Liver (tissue), 9 donors: Measurements from ENCODE around the gene TCEANC. TPM values are rescaled to one million over a fixed set of nuclear protein-coding genes. Genes with fewer than 3 reads are reported as not detected.
"Not testable (repeated sequence)": the region's sequence is repeated elsewhere in the genome, so short reads cannot be mapped to it uniquely, and the experiment has no call there.

Source experiments
- DNase-seq: peaks from one replicate; pipeline ENCODE4 v3.0.0-alpha.2; 2017; ENCODE audit warnings: low spot score
- H3K27ac ChIP-seq, 2 donors: one replicate each; pipeline ENCODE4 v1.7.0; 2013; ENCODE audit warnings: inconsistent platforms in 2 of 2, low read length in 2 of 2, control low read depth in 1 of 2, low read depth in 1 of 2, mild to moderate bottlenecking in 1 of 2
- H3K27me3 ChIP-seq, 4 donors: one replicate each; pipeline versions ENCODE4 v1.6.1 to v1.7.0; 2013; ENCODE audit warnings: low read length in 3 of 4, inconsistent platforms in 1 of 4, mild to moderate bottlenecking in 1 of 4, moderate library complexity in 1 of 4; ENCODE audit not compliant: control insufficient read depth in 4 of 4, insufficient read depth in 4 of 4
- H3K36me3 ChIP-seq, 4 donors: one replicate each; pipeline versions ENCODE4 v1.6.1 to v1.7.0; 2013; ENCODE audit warnings: low read length in 3 of 4, mild to moderate bottlenecking in 3 of 4, low read depth in 1 of 4, moderate library complexity in 1 of 4; ENCODE audit not compliant: control insufficient read depth in 4 of 4, insufficient read depth in 3 of 4
- H3K4me1 ChIP-seq, 4 donors: one replicate each; pipeline versions ENCODE4 v1.6.1 to v1.7.0; 2013; ENCODE audit warnings: low read length in 3 of 4, mild to moderate bottlenecking in 3 of 4, moderate library complexity in 1 of 4; ENCODE audit not compliant: control insufficient read depth in 4 of 4, insufficient read depth in 4 of 4
- H3K4me3 ChIP-seq, 3 donors: one replicate each; pipeline versions ENCODE4 v1.6.1 to v1.7.0; 2013; ENCODE audit warnings: low read length in 3 of 3, control low read depth in 1 of 3, low read depth in 1 of 3, mild to moderate bottlenecking in 1 of 3
- H3K9ac ChIP-seq, 2 donors: one replicate each; pipeline ENCODE4 v1.7.0; 2013; ENCODE audit warnings: low read length in 2 of 2, mild to moderate bottlenecking in 2 of 2, moderate library complexity in 2 of 2, control low read depth in 1 of 2, low read depth in 1 of 2
- H3K9me3 ChIP-seq, 4 donors: one replicate each; pipeline versions ENCODE4 v1.6.1 to v1.7.0; 2013; ENCODE audit warnings: low read length in 3 of 4; ENCODE audit not compliant: control insufficient read depth in 4 of 4
- EGR1 ChIP-seq, 2 donors: IDR thresholded peaks; 2 replicates each; pipeline ENCODE4 v1.6.1; 2016 to 2018; ENCODE audit warnings: antibody characterized with exemption in 2 of 2, low read depth in 2 of 2
- HNF4G ChIP-seq: IDR thresholded peaks from 2 replicates; pipeline ENCODE4 v1.6.1; 2016; ENCODE audit warnings: antibody characterized with exemption
- RAD21 ChIP-seq, 2 donors: IDR thresholded peaks; 2 replicates each; pipeline ENCODE4 v1.6.1; 2016; ENCODE audit warnings: antibody characterized with exemption in 2 of 2, mild to moderate bottlenecking in 2 of 2
- REST ChIP-seq: IDR thresholded peaks from 2 replicates; pipeline ENCODE4 v1.6.1; 2016; ENCODE audit warnings: antibody characterized with exemption, mild to moderate bottlenecking
- SP1 ChIP-seq: IDR thresholded peaks from 2 replicates; pipeline ENCODE4 v1.6.1; 2018; ENCODE audit warnings: antibody characterized with exemption, mild to moderate bottlenecking
- TAF1 ChIP-seq: conservative IDR thresholded peaks from 2 replicates; pipeline ENCODE4 v1.6.1; 2016; ENCODE audit warnings: antibody characterized with exemption, mild to moderate bottlenecking
- WGBS: extraction: QIAGEN DNeasy Blood & Tissue Kit; methylation state at CpG from one replicate; pipeline ENCODE4 v1.1.7; 2013; 5-methylcytosine and 5-hydroxymethylcytosine counted together
- polyA plus RNA-seq, 2 donors: library from polyadenylated mRNA; stranded (reverse) in 1 of 2; unstranded in 1 of 2; fragments of 200-250 nt in 1 of 2; fragments of >200 nt in 1 of 2; fragmentation: Nextera tagmentation in 1 of 2; extraction: Ambion mirVana in 1 of 2; gene quantifications; one replicate each; pipeline versions ENCODE4 v1.2.1 to v1.2.3, GENCODE V29; 2013 to 2015
- total RNA-seq, 2 donors: library from RNA; depleted of rRNA; stranded (reverse); fragments of >200 nt; gene quantifications; one replicate each; pipeline ENCODE4 v1.2.3, GENCODE V29; 2014
- TF ChIP-seq, protein P1 (sequence below): fragments of 150-350 bp; IDR thresholded peaks from 2 replicates; pipeline ENCODE4 v1.5.1; 2017; ENCODE audit warnings: improper control_type of control experiment, low read depth, low read length; ENCODE audit not compliant: missing input control
- TF ChIP-seq, protein P2 (sequence below): IDR thresholded peaks from 2 replicates; pipeline ENCODE4 v1.6.1; 2016; ENCODE audit warnings: antibody characterized with exemption
- donor health status: healthy.
- donor health status: healthy.
- donor health status: healthy.
- donor health status: healthy.
- donor health status: healthy.

TCEANC gene
- total and polyA plus RNA-seq, 4 donors, result 0.73 to 7.7 (median 3.6) TPM

DNA sequence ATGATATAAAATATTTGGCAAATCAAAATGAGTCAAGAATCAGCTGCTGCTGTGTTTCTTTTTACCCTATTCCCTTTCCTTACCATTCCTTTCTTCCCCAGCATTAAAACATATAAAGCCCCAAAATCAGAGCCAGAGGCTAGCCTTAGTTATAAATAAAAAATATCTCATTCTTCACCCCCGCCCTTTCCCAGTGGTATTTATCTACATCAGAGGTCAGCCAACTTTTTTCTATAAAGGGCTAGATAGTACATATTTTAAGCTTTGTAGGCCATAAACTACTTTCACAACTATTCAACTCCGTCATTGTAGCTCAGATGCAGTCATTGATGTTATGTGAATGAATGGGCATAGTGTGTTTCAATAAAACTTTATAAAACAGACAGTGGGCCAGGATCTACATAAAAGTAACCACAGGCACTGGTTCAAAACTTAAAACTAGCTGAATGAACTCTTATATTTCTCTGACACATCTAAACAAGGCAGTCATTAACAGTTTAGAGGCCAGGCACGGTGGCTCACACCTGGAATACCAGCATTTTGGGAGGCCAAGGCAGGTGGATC is 30.5 kb upstream of the TCEANC start (continued):
- TF ChIP-seq, protein P1, sequence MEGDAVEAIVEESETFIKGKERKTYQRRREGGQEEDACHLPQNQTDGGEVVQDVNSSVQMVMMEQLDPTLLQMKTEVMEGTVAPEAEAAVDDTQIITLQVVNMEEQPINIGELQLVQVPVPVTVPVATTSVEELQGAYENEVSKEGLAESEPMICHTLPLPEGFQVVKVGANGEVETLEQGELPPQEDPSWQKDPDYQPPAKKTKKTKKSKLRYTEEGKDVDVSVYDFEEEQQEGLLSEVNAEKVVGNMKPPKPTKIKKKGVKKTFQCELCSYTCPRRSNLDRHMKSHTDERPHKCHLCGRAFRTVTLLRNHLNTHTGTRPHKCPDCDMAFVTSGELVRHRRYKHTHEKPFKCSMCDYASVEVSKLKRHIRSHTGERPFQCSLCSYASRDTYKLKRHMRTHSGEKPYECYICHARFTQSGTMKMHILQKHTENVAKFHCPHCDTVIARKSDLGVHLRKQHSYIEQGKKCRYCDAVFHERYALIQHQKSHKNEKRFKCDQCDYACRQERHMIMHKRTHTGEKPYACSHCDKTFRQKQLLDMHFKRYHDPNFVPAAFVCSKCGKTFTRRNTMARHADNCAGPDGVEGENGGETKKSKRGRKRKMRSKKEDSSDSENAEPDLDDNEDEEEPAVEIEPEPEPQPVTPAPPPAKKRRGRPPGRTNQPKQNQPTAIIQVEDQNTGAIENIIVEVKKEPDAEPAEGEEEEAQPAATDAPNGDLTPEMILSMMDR, result no peak

DNA sequence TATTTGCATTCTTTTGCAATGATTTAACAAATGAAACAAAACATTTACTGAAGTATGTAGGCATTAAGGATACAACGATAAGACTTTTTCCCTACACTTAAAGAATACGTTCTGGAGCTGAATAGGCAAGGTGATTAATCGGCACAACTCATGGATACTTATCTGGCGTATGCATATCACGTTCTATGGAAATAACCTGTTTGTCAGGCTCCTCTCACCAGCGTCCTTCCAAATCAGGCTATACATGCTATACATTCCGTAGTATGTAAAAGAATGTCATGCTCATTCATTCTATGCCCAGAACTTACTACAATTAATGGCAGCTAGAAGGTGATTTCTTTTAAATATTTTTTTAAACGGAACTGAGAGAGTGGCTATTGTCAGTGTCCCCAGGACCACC is 25.6 kb upstream of the TCEANC start:
- H3K27ac ChIP-seq, result no peak overlapping the region
- H3K9ac ChIP-seq, result no peak overlapping the region
- no peaks in the 10 kb centered on the region for H3K36me3 ChIP-seq
- H3K4me3 ChIP-seq, result no peak overlapping the region
- TF ChIP-seq, protein P2, sequence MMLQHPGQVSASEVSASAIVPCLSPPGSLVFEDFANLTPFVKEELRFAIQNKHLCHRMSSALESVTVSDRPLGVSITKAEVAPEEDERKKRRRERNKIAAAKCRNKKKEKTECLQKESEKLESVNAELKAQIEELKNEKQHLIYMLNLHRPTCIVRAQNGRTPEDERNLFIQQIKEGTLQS, result no peak
- TF ChIP-seq REST (no peak), SP1 (no peak)
- WGBS, result 91% methylated on average over 8 of the region's 8 CpGs
- peaks cover 0 to 11% (median 2%) of the 10 kb centered on the region in 4 donors for H3K9me3 ChIP-seq
- no peaks in the 10 kb centered on the region for H3K4me1 ChIP-seq
- H3K27me3 ChIP-seq, result no peaks in the 10 kb centered on the region
- no peak for DNase-seq

GRCh38 chrX:13637224-13637623 is 15.7 kb upstream of the TCEANC start:
- H3K27me3 ChIP-seq, H3K36me3 ChIP-seq, H3K4me1 ChIP-seq, DNase-seq, H3K4me3 ChIP-seq, H3K27ac ChIP-seq, H3K9ac ChIP-seq: not testable (repeated sequence)
- WGBS, result 89% methylated on average over 9 of the region's 9 CpGs
- H3K9me3 ChIP-seq, result peaks cover 0 to 11% (median 3%) of the 10 kb centered on the region in 4 donors

- Histone ChIP-seq H3K4me3 (no peak overlapping the region), H3K9me3 (peaks cover 0 to 11% (median 3%) of the 10 kb centered on the region in 4 donors), H3K9ac (no peak overlapping the region), H3K27me3 (peaks cover 0 to 2% (median 0%) of the 10 kb centered on the region in 4 donors), H3K27ac (no peak overlapping the region), H3K4me1 (no peaks in the 10 kb centered on the region), H3K36me3 (no peaks in the 10 kb centered on the region)
- TF ChIP-seq, protein P1, result no peak
- TF ChIP-seq HNF4G (no peak), RAD21 (IDR thresholded peaks at IDR 0.05) (no peak), EGR1 (IDR thresholded peaks at IDR 0.05; ENCODE audit: low read depth in 2 of 2) (no peak), TAF1 (no peak)
- 80% methylated on average over 1 of the region's 1 CpG for WGBS
- no peak for DNase-seq
Observed at GRCh38 chrX:13638021-13638420, 14.9 kb upstream of the TCEANC start.
